LHCN-M2 (cell line): ENCODE measurements around the gene RELCH. TPM values are rescaled to one million over a fixed set of nuclear protein-coding genes. Genes with fewer than 3 reads are reported as not detected.

Experiments
- DNase-seq: peaks from one replicate; pipeline ENCODE4 v3.0.0-alpha.2; 2012; ENCODE audit warnings: low read depth
- total RNA-seq: library from RNA; depleted of rRNA; stranded (reverse); fragments of >200 nt; gene quantifications from 2 replicates; pipeline ENCODE4 v1.2.3, GENCODE V29; 2014

The RELCH gene
- total RNA-seq, 1 experiment from 2014 or later = 25.5 TPM

DNA sequence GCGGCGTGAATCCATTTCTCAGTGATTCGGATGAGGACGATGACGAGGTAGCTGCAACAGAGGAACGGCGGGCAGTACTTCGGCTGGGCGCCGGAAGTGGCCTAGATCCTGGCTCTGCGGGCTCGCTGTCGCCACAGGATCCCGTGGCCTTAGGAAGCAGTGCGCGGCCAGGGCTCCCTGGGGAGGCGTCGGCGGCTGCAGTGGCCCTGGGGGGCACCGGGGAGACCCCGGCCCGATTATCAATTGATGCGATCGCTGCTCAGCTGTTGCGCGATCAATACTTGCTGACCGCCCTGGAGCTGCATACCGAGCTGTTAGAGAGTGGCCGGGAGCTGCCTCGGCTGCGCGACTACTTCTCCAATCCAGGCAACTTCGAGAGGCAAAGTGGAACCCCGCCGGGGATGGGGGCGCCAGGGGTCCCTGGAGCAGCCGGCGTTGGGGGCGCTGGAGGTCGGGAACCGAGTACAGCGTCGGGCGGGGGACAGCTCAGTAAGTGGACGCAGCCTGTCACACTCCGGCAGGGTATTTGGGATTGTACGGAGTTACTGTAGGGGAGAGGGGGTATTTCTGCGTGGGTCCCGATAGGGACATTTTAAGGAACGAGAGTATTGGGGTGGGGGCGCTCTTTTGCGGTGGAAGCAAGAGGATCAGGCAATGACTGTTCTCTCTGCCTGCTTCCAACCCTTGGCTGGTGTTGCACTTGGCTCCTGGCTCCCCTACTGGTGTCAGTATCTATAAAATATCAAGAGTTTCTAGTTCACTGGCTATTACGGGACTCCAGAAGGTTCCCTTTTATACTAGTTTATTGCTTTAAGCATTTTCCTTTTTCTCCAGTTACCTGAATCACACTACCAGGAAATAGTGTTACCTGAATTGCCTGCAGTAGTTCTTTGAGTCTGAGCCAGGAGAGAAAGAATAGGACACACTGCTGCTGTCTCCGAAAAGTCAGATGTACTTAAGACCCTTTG is 772 bp downstream of the RELCH start:
- peak; percentile 38 for DNase-seq

DNA sequence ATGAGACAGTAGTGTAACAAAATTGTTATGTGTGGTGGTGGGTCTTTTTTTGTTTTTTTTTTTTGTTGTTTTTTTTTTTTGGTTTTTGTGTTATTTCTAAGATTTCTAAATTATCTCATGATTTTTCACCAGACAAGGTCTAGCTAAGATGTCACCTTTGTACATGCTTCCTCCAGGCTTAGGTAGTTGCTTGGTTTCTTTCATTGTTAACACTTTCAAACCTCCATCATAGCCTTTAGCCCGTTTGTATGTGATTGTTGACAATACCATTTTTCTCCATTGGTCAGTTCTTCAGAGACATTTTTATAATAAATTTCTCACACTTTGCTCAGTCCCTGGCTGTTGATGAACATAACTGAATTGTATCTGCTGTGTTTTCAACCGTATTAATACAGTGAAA is 2.2 kb downstream of the RELCH start:
- DNase-seq = no peak

DNA sequence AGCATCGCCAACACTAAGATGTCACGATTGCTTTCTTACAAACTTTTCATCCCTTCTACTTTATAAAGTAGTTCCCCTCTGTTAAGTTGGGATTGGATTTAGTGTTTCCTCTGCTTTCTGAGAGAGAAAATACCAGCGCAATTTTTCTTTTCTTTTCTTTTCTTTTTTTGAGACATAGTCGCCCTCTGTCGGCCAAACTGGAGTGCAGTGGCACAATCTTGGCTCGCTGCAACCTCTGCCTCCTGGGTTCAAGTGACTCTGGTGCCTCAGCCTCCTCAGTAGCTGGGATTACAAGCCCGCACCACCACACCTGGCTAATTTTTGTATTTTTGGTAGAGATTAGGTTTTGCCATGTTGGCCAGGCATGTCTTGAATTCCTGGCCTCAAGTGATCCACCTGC is 9.0 kb downstream of the RELCH start:
- DNase-seq = no peak

- no peak for DNase-seq
Measured at GRCh38 chr18:62196980-62197379, 9.9 kb downstream of the RELCH start.

- peak; percentile 6 for DNase-seq
Measured at GRCh38 chr18:62198259-62198658, 11.2 kb downstream of the RELCH start.

GRCh38 chr18:62199629-62200028 is 12.6 kb downstream of the RELCH start:
- DNase-seq = no peak

DNA sequence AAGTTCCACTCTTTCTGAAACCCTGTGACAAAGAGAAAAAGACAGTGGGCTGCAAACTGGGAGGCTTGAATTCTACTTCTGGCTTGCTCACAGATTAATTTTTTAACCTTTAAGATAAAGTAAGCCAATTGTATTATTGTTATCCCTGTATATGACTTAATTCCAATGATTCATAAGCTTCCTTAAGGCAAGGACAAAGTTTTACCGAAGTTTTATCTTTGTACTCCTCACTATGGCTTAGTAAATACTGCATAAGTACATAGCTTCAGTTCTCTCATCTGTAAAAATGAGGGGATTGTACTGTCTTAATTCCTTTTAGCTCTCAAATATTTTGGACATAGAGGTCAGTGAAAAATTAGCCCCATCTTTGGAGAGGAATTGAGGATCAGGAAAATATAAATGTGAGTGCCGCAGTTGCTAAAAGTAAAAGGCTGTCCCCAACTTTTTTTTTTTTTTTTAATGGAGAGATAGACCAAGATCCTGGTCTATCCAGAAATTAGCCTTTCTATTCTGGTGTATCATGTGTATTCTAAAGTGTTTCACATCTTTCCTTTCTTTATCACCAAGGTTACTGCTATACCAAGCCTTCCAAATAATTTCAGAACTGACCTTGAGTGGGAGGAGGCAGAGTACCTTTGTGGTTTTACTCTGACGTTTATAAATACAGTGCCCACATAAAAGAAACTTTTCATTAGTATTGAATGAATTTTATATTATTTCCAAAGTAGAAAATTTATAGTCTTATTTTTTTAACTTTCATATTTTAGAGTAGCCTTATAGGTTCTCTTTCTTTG is 13.3 kb downstream of the RELCH start:
- DNase-seq = no peak

DNA sequence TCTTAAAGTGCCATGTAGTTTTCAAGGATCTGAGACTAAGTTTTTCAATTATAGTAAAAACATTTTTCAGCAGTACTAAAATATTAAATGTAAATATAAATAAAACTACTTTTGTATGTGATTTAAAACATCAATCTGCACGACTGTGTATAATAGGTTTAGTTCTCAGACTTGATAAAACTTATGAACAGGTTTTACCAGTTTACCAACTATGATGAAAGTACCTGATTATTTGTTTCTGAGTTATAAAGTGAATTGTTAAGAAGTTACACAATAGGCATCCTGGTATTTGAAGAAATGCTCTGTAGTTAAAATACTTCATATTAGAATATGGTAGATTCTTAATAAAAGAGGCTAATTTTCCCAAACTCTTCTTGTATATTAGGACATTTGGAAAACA is 14.8 kb downstream of the RELCH start:
- DNase-seq = no peak

GRCh38 chr18:62205824-62206223 is 18.8 kb downstream of the RELCH start:
- no peak for DNase-seq

DNA sequence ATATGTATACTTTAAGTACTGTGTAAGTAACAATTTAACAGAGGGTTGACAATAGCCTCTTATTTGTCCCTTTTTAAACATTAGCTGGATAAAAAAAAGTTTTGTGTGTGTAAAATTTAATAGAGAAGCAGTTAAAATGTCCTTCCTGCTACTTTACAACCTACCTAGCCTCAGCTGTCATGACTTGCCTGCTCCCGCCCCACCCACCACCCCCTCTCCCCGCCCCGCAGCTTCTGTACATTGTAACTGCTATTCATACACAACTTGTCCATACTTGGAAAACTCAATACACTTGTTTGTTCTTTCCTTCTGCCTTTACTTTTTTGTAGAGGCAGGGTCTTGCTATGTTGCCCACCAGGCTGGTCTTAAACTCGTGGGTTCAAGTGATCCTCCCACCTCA is 19.5 kb downstream of the RELCH start:
- no peak for DNase-seq

- no peak for DNase-seq
Measured at GRCh38 chr18:62209046-62209445, 22.0 kb downstream of the RELCH start.

DNA sequence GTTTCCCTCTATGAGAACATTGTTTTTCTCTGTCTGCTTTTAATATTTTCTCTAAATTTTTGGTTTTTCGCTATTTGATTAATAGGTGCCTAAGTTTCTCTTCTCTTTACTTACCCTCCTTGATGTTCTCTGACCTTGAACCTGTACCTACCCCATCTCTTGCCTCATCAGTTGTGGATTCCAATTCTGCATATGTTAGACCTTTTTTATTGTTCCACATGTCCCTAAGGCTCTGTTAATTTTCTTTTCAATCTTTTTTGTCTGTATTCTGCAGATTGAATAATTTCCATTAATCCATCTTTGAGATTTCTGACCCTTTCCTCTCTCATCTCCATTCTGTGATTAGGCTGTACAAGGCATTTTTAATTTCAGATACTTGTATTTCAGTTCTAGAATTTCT is 23.1 kb downstream of the RELCH start:
- DNase-seq = no peak

DNA sequence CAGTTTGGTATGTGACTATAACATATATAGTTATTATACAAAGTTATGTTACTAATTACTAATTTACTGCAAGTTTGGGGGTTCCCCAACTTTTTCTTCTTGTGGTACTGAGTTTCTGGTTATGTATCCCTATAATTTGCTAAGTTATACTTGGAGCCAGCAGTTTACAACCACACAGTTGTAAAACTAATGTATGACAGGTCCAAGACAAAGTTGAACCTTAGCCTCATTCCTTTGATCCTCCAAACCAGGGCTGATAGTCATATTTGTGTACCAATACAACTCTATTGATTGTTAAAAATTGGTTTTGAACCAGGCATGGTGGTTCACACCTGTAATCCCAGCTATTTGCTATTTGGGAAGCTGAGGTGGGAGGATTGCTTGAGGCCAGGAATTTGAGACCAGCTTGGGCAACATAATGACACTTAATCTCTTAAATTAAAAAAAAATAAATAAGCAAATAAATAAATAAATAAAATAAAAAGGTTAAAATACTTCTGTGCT is 24.3 kb downstream of the RELCH start:
- DNase-seq = no peak

- no peak for DNase-seq
Measured at GRCh38 chr18:62214790-62215189, 27.7 kb downstream of the RELCH start.

DNA sequence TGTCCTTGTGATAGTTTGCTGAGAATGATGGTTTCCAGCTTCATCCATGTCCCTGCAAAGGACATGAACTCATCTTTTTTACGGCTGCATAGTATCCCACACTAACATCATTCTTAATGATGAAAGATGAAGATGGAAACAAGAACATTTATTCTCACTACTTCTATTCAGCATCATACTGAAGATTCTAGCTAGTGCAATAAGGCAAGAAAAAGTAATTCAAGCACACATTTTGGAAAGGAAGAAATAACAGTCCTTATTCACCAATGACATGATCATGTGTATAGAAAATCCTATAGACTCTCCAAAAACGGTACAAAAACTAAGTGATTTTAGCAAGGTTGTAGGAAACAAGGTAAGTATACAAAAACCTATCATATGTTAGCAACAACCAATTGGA is 37.2 kb downstream of the RELCH start:
- DNase-seq = no peak

DNA sequence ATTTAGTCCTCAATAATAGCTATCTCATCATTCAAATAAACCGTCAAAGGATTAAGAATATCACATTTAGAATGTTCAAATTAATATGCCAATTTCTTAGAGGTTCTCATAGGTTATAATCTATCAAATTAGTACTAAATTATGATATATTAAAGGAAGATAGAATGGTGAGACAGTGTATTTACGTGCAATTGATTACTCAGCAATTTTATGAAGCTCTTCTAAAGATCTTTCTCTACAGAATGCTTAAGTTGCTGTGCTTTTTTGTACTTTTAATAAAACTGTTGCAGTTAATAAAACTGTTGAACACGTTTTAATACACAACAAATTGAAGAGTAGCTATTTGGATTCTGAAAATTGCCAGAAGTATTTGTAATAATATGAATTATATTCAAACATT is 39.0 kb downstream of the RELCH start:
- DNase-seq = no peak

DNA sequence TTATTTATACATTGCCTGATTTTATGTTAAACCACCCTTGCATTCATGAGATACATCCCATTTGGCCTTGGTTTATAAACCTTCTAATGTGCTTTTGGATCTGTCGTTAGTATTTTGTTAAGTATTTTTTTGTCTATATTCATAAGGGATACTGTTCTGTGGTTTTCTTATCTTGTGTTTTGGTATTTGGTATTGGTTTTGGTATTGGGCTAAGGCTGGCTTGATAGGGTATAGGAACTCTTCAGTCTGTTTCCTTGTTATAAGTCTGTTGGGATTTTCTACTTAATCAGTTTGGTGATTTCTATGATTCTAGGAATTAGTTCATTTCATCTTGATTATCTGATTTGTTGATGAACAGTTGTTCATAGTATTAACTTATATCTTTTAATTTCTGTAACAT is 49.2 kb downstream of the RELCH start:
- DNase-seq = no peak

GRCh38 chr18:62239475-62239874 is 52.4 kb downstream of the RELCH start:
- DNase-seq = no peak

DNA sequence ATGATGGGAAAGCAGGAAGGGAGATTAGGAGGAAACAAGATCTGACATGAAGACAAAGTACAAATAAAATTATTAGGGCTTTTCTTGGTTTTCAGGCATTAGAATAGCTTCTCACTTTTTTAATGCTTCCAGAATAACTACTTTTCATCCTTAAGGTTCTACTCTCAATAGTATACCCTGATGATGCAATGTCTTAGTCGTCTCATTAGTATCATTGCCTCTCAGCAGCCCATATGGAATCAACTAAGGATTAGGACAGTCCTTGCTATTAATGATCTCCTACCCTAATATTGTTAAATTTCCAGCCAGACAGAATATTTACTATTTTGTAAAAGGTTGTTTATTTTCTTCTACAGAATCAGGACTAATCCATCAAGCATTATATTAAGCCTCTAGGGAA is 55.9 kb downstream of the RELCH start:
- DNase-seq = no peak

DNA sequence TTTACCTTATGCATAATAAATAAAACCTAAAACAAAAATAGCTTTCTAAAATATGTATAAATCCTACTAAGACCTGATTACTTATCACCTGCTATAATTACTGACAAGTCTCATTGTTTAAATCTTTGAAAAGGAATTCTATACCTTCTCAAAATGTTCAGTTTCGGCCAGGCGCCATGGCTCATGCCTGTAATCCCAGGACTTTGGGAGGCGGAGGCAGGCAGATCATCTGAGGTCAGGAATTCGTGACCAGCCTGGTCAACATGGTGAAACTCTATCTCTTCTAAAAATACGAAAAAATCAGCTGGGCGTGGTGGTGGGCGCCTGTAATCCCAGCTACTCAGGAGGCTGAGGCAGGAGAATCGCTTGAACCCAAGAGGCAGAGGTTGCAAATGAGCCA is 58.1 kb downstream of the RELCH start:
- no peak for DNase-seq

GRCh38 chr18:62245699-62246098 is 58.6 kb downstream of the RELCH start:
- DNase-seq = no peak

- no peak for DNase-seq
Measured at GRCh38 chr18:62248313-62248712, 61.3 kb downstream of the RELCH start.
